Activated CD8-positive, alpha-beta memory T cell treated with anti-CD3 and anti-CD28 coated beads for 1 hour (primary cell): ENCODE measurements around the gene CRB1.

Experiments used
- DNase-seq, 2 donors: peaks; one replicate each; pipeline ENCODE4 v3.0.0-alpha.2; 2020; ENCODE audit warnings: low read depth in 1 of 2; ENCODE audit errors: extremely low read depth in 1 of 2

Gene CRB1

DNA sequence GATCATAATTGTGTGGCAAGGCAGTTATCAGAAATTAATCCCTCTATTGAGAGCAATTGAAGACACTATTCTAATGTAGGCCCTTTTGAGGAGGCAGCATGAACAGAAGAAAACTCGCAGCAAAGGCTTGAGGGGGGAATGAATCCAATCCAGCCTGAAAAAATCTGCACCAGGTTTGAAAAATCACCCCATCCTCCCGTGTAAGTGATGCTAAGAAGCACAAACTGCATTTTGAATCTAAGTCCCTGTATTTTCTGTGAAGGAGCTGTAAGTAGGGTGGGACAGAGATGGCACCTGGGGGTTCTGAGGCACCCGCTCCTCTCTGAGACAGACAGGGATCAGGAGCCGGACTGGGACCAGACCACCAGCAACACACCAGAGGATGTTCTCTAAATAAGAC, at the start of gene CRB1:
CRB1 (plus strand) TSS at position 241 of the 400 bp plus-strand sequence. CDS start 161 bp downstream, outside the sequence.
- no peak for DNase-seq

- DNase-seq: no peak
Measured at GRCh38 chr1:197218857-197219256, 49.2 kb upstream of the CRB1 start.

GRCh38 chr1:197222025-197222685, 45.9 kb upstream of the CRB1 start:
- DNase-seq: no peak

DNA sequence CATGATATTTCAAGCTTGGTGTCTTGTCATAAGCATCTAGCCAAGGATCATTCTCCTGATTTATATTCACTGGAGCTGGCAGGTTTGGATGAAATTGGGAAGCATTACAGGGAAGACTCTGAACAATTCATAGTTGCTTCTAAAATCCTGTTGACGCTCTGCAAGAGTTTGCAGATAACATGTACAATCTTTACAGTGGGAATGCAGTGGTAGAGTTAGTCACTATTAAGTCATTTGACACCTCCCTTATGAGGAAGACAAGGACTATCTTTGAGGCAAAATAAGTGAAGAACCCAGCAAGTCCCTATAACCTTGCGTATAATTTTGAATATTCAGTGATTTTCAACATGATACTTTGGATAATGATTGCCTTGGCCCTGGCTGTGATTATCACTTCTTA, 45.3 kb upstream of the CRB1 start:
- no peak for DNase-seq

- DNase-seq: no peak
Measured at GRCh38 chr1:197224160-197224559, 43.9 kb upstream of the CRB1 start.

DNA sequence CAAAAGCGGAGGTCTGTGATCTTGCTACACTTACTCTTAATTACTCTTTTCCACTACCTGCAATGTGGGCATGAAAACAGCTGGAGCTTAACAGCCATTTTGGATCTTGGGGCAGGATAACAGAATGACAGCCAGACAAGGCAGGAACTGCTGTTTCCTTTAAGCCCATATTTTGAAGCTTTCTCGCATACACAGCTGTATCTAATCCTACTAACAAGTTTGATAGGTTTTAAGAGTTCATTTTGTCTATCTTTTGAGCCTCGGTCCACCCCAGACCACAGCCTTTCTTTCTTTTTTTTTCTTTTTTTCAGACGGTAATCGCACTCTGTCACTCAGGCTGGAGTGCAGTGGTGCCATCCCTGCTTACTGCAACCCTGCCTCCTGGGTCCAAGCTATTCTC, 42.4 kb upstream of the CRB1 start:
- DNase-seq: no peak

- DNase-seq: no peak
Measured at GRCh38 chr1:197234581-197234980, 33.5 kb upstream of the CRB1 start.

- DNase-seq: no peak
Measured at GRCh38 chr1:197235355-197235754, 32.7 kb upstream of the CRB1 start.

DNA sequence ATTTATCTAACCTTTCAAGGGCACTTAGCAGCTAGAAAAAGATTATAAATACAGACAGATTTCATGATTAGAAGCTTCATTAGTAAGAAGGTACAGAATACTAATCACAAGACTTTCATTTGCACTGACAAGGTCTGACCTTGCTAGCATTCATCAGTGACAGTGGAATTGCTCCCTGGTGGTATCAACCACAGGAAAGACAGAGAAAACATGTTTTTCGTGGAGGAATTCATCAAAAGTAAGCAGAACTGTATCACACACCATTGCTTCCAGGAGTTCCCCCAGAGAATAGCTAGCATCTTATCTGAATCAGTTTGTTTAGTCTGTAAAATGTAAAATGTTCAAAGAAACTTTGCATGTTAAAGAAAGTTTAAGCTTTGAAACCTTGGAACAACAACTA, 20.6 kb upstream of the CRB1 start:
- no peak for DNase-seq

GRCh38 chr1:197249324-197249723, 18.7 kb upstream of the CRB1 start:
- no peak for DNase-seq

DNA sequence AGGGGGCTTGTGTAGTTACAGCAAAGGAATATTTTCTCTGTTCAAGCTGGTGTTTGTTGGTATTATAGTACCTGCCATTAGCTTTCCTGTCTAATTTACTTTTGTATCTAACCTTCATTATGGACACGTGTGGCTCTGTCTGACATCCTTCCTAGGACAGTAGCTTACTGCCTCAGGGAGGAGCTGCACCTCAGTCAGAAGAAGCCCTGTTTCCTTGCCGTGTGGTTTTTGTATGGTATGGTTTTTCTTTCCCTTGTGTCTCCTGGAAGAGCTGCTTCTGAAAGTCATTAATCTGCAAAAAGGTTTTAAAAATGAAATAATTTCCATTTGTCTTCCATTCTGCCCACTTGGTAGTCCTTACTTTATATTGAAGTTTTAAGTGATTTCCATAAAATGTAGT, 17.4 kb upstream of the CRB1 start:
- DNase-seq: no peak

DNA sequence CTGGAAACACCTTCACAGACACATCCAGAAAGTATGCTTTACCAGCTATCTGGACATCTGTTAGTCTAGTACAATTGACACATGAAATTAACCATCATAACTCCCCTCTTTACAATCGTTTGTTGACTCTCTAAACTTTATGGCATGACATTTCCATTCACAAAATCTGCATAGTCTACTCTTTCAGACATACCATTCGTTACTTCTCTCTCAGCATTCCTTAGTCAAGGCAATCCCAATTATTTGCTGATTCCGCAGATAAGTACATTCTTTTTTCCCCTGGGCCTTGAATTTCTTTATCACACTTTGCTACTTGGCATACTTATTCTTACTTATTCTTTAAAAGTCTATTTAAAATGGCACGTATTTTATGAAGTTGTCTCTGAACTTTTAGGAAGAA, 15.1 kb upstream of the CRB1 start:
- DNase-seq: no peak

DNA sequence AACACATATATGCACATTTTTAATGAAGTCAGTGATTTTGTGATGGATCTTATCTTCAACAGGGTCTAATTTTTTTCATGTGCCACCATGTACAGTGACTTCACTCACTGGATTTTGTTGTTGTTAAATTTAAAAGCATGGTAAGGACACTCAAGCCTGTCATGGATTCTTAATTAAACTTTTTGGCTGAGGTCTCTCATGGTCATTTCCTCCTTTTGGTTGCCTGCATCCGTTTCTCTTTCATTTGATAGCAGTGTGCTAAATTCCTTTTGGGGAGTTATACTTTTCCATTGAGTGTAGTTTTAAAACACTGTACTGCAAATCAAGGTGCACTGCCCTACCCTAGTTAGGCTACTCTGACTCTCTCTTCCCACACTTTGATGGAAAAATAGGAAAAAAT, 13.2 kb upstream of the CRB1 start:
- no peak for DNase-seq

DNA sequence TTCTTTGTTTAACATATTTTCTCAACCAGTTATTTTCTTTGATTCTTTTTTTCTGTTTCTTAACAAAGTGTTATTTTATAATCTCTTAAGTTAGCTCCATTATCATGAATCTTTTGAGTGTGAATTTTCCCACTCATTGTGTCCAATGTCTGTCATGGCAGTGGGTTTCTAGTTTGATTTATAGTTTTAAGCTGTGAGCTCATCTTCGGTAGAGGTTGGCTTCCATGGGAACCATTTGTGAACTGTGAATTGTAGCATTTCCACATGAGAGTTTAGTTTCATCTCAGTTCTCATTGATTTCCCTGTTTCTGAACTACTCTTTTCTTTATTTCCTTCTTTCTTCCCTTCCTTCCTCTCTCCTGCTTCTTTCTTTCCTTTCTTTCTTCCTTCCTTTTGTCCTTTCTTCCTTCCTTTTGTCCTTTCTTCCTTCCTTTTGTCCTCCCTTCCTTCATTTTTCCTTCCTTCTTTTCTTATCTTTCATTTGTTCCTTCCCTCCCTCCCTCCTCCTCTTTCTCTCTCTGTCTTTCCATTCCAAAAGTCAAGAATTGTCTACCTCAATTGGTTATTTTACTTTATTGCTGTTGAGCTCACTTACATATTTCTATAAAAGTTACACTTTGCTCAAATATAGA, 3.0 kb upstream of the CRB1 start:
- no peak for DNase-seq

GRCh38 chr1:197269053-197269452, 1.0 kb downstream of the CRB1 start:
- no peak for DNase-seq

GRCh38 chr1:197272791-197273190, 4.7 kb downstream of the CRB1 start:
- no peak for DNase-seq

GRCh38 chr1:197277166-197277565, 9.1 kb downstream of the CRB1 start:
- no peak for DNase-seq

- no peak for DNase-seq
Measured at GRCh38 chr1:197284325-197284724, 16.3 kb downstream of the CRB1 start.

GRCh38 chr1:197284966-197285365, 16.9 kb downstream of the CRB1 start:
- DNase-seq: no peak

- no peak for DNase-seq
Measured at GRCh38 chr1:197285526-197286205, 17.6 kb downstream of the CRB1 start.

GRCh38 chr1:197286634-197287033, 18.6 kb downstream of the CRB1 start:
- DNase-seq: no peak

- DNase-seq: no peak
Measured at GRCh38 chr1:197287863-197288262, 19.8 kb downstream of the CRB1 start.
